ENCODE results near the gene MCAT. TPM values are rescaled to one million over a fixed set of nuclear protein-coding genes. Genes with fewer than 3 reads are reported as not detected.

MCAT gene
- polyA plus RNA-seq, 3 donors: 4.5 to 8.9 (median 6.8) TPM

DNA sequence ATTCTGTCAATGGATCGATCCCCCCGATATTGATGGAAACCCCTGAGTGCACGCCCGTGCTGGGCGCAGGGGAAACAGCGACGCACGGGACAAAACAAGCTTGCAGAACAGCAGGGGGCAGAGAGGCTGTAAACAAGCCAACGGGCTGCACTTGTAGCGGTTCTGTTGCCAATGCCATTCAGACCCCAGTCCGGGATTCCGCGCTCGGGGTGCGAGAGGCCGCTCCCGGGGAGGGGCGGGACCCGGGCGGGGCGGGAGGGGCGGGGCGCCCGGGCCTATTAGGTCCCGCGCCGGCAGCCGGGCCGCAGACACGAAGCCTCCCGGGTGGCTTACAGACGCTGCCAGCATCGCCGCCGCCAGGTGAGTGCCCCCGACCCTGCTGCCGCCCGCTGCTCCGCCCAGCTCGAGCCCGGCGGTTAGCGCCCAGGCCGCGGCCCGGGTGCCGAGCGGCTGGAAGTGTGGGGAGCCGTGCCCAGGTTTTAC lies 32.7 kb downstream of the MCAT start, which contains the start of gene BIK:
Gene BIK (plus strand): TSS at position 307 of the 483 bp plus-strand sequence. CDS start 13,273 bp downstream, outside the sequence.
- Histone ChIP-seq H2AFZ (ENCODE audit: insufficient read depth, low read depth, low read length, poor library complexity, severe bottlenecking) (peak within 1 kb of the TSS; percentile 91), H3K36me3 (replicated peaks in 1 of 2; ENCODE audit: control insufficient read depth in 1 of 2, insufficient read depth in 2 of 2, low read length in 2 of 2) (no peaks in the 10 kb centered on the region), H4K20me1 (ENCODE audit: insufficient read depth, low read length) (no peaks in the 10 kb centered on the region), H3K4me2 (replicated peaks; ENCODE audit: extremely low read depth, low read length, poor library complexity, severe bottlenecking) (peak within 1 kb of the TSS; percentile 97), H3K9me3 (replicated peaks in 1 of 2; ENCODE audit: control insufficient read depth in 1 of 2, insufficient read depth in 1 of 2, low read length in 2 of 2) (no peaks in the 10 kb centered on the region), H3K9ac (ENCODE audit: insufficient read depth, low read length, poor library complexity, severe bottlenecking) (peak within 1 kb of the TSS; percentile 64), H3K27me3 (ENCODE audit: control insufficient read depth in 2 of 2, insufficient read depth in 2 of 2, low read length in 2 of 2) (peaks cover 8 to 39% of the 10 kb centered on the region in 2 donors), H3K4me1 (ENCODE audit: control insufficient read depth in 1 of 2, insufficient read depth in 2 of 2, low read length in 2 of 2) (peaks cover 28 to 35% of the 10 kb centered on the region in 2 donors), H3K4me3 (replicated peaks in 1 of 3; ENCODE audit: low read depth in 2 of 3, low read length in 3 of 3) (peak within 1 kb of the TSS; percentile 38 to 80 (median 41)), H3K27ac (ENCODE audit: low read depth in 1 of 2, low read length in 2 of 2) (no peak within 1 kb of the TSS), H3K79me2 (ENCODE audit: insufficient read depth, low read length) (no peaks in the 10 kb centered on the region)
- H3K9me3 Mint-ChIP-seq: peaks cover 0 to 9% (median 0%) of the 10 kb centered on the region in 7 donors
- peaks cover 0 to 2% of the 10 kb centered on the region in 2 donors for H3K36me3 Mint-ChIP-seq
- H3K27me3 Mint-ChIP-seq (ENCODE audit: low read depth in 3 of 3): peaks cover 43 to 56% (median 43%) of the 10 kb centered on the region in 3 donors
- intact Hi-C loops (cut with micrococcal nuclease): no loop called here
- WGBS (ENCODE audit: insufficient coverage): under 1% methylated on average over 46 of the region's 49 CpGs
- DNase-seq: peak; percentile 44 to 53 (median 49)
- peak within 1 kb of the TSS; percentile 75 to 91 for H3K4me3 Mint-ChIP-seq
- peak within 1 kb of the TSS in 2 of 7 donors; percentile 9 to 53 for H3K27ac Mint-ChIP-seq
- H3K4me1 Mint-ChIP-seq: peaks cover 25% of the 10 kb centered on the region
- TF ChIP-seq CTCF (IDR thresholded peaks at IDR 0.05): no peak

DNA sequence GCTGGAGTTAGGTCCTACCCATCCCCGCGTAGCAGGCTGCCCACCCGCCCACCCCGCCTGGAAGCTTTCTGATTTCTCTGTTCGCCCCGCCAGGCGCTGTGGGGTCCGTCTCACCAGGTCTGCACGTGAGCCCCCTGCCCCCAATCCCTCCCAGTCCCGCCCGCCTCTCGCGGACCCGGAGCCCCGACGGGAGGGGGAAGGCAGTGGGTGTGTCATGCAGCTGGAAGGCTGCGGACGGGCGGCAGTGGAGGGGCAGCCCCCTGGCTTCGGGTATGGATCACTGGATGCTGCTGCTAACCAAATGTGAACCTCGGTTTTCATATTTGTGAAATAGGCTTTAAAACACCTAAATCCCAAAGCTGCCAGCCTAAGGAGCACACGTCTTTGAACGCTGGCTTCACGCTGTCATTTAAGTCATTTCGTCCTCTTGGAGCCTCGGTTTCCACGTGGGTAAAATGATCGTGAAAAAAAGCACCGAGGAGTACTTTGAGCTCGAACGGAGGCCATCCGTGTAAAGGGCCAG lies 33.2 kb downstream of the MCAT start:
- H3K27ac Mint-ChIP-seq: peak overlapping the region in 2 of 7 donors; percentile 9 to 53
- peak overlapping the region; percentile 91 for H2AFZ ChIP-seq (ENCODE audit: insufficient read depth, low read depth, low read length, poor library complexity, severe bottlenecking)
- H3K9me3 Mint-ChIP-seq: peaks cover 0 to 9% (median 0%) of the 10 kb centered on the region in 7 donors
- H3K4me1 Mint-ChIP-seq: peaks cover 21% of the 10 kb centered on the region
- H3K36me3 ChIP-seq (replicated peaks in 1 of 2; ENCODE audit: control insufficient read depth in 1 of 2, insufficient read depth in 2 of 2, low read length in 2 of 2): no peaks in the 10 kb centered on the region
- H3K4me2 ChIP-seq (replicated peaks; ENCODE audit: extremely low read depth, low read length, poor library complexity, severe bottlenecking): peak overlapping the region; percentile 97
- intact Hi-C loops (cut with micrococcal nuclease): no loop called here
- peaks cover 0 to 2% of the 10 kb centered on the region in 2 donors for H3K36me3 Mint-ChIP-seq
- no peaks in the 10 kb centered on the region for H3K9me3 ChIP-seq (replicated peaks in 1 of 2; ENCODE audit: control insufficient read depth in 1 of 2, insufficient read depth in 1 of 2, low read length in 2 of 2)
- peaks cover 43 to 56% (median 43%) of the 10 kb centered on the region in 3 donors for H3K27me3 Mint-ChIP-seq (ENCODE audit: low read depth in 3 of 3)
- WGBS (ENCODE audit: insufficient coverage): 7% methylated on average over 16 of the region's 32 CpGs
- peaks cover 24 to 30% of the 10 kb centered on the region in 2 donors for H3K4me1 ChIP-seq (ENCODE audit: control insufficient read depth in 1 of 2, insufficient read depth in 2 of 2, low read length in 2 of 2)
- H3K27ac ChIP-seq (ENCODE audit: low read depth in 1 of 2, low read length in 2 of 2): no peak overlapping the region
- no peak overlapping the region for H3K9ac ChIP-seq (ENCODE audit: insufficient read depth, low read length, poor library complexity, severe bottlenecking)
- H3K4me3 ChIP-seq (replicated peaks in 1 of 3; ENCODE audit: low read depth in 2 of 3, low read length in 3 of 3): peak overlapping the region; percentile 28 to 80 (median 38)
- no peaks in the 10 kb centered on the region for H3K79me2 ChIP-seq (ENCODE audit: insufficient read depth, low read length)
- peaks cover 8 to 39% of the 10 kb centered on the region in 2 donors for H3K27me3 ChIP-seq (ENCODE audit: control insufficient read depth in 2 of 2, insufficient read depth in 2 of 2, low read length in 2 of 2)
- TF ChIP-seq CTCF (IDR thresholded peaks at IDR 0.05): no peak
- DNase-seq: no peak
- H3K4me3 Mint-ChIP-seq: peak overlapping the region; percentile 75 to 91
- H4K20me1 ChIP-seq (ENCODE audit: insufficient read depth, low read length): no peaks in the 10 kb centered on the region
